GM18499 (cell line): ENCODE data around the gene CNTNAP2.

ENCODE experiments used
- ATAC-seq: cut with Tn5 transposase; IDR thresholded peaks from one replicate; pipeline ENCODE4 v1.9.1; 2021; ENCODE audit warnings: moderate number of reproducible peaks; ENCODE audit not compliant: insufficient read depth, unreplicated experiment

Gene CNTNAP2

GRCh38 chr7:146276888-146277287 lies 160.3 kb downstream of the CNTNAP2 start:
- ATAC-seq: no peak

GRCh38 chr7:146285418-146285817 lies 168.8 kb downstream of the CNTNAP2 start:
- ATAC-seq: no peak

- ATAC-seq: no peak
Observed at GRCh38 chr7:146290746-146291145, 174.1 kb downstream of the CNTNAP2 start.

- ATAC-seq: no peak
Observed at GRCh38 chr7:146291900-146292299, 175.3 kb downstream of the CNTNAP2 start.

- no peak for ATAC-seq
Observed at GRCh38 chr7:146296028-146296427, 179.4 kb downstream of the CNTNAP2 start.

GRCh38 chr7:146314962-146315361 lies 198.4 kb downstream of the CNTNAP2 start:
- no peak for ATAC-seq

- ATAC-seq: no peak
Observed at GRCh38 chr7:146319629-146320028, 203.0 kb downstream of the CNTNAP2 start.

- no peak for ATAC-seq
Observed at GRCh38 chr7:146321301-146321700, 204.7 kb downstream of the CNTNAP2 start.

- no peak for ATAC-seq
Observed at GRCh38 chr7:146331369-146331768, 214.8 kb downstream of the CNTNAP2 start.

- ATAC-seq: no peak
Observed at GRCh38 chr7:146345251-146345650, 228.7 kb downstream of the CNTNAP2 start.

- no peak for ATAC-seq
Observed at GRCh38 chr7:146346096-146346495, 229.5 kb downstream of the CNTNAP2 start.

- no peak for ATAC-seq
Observed at GRCh38 chr7:146355216-146355615, 238.6 kb downstream of the CNTNAP2 start.

GRCh38 chr7:146359176-146359575 lies 242.6 kb downstream of the CNTNAP2 start:
- no peak for ATAC-seq

- no peak for ATAC-seq
Observed at GRCh38 chr7:146366938-146367337, 250.3 kb downstream of the CNTNAP2 start.

GRCh38 chr7:146370171-146370570 lies 253.6 kb downstream of the CNTNAP2 start:
- ATAC-seq: no peak

- ATAC-seq: no peak
Observed at GRCh38 chr7:146375170-146375569, 258.6 kb downstream of the CNTNAP2 start.

- no peak for ATAC-seq
Observed at GRCh38 chr7:146378196-146378595, 261.6 kb downstream of the CNTNAP2 start.

GRCh38 chr7:146387140-146387539 lies 270.5 kb downstream of the CNTNAP2 start:
- no peak for ATAC-seq

GRCh38 chr7:146388928-146389327 lies 272.3 kb downstream of the CNTNAP2 start:
- no peak for ATAC-seq

- no peak for ATAC-seq
Observed at GRCh38 chr7:146393346-146393745, 276.7 kb downstream of the CNTNAP2 start.

GRCh38 chr7:146397141-146397540 lies 280.5 kb downstream of the CNTNAP2 start:
- ATAC-seq: no peak

- ATAC-seq: no peak
Observed at GRCh38 chr7:146401939-146402338, 285.3 kb downstream of the CNTNAP2 start.

- no peak for ATAC-seq
Observed at GRCh38 chr7:146405737-146406136, 289.1 kb downstream of the CNTNAP2 start.
